Neural cell (in vitro differentiated cells): ENCODE data around the gene DOK7. TPM values are rescaled to one million over a fixed set of nuclear protein-coding genes. Genes with fewer than 3 reads are reported as not detected.

Experiments used
- H2AFZ ChIP-seq: fragments of 200-600, 300-800 bp; sonication (generic), shearing (Covaris generic); 2 replicates; pipeline ENCODE4 v1.6.0; 2014; ENCODE audit warnings: low read depth, mild to moderate bottlenecking, antibody characterized with exemption, low read length, moderate library complexity
- H3F3A ChIP-seq: fragments of 200-600 bp; shearing (Covaris generic); 2 replicates; pipeline ENCODE4 v1.6.1; 2016; ENCODE audit warnings: mild to moderate bottlenecking, moderate library complexity, mixed read lengths, antibody characterized with exemption, low read length; ENCODE audit not compliant: insufficient read depth, poor library complexity, severe bottlenecking
- H3K27ac ChIP-seq: fragments of 200-600, 300-800 bp; sonication (generic), shearing (Covaris generic); 2 replicates; pipeline ENCODE4 v1.5.1; 2014; ENCODE audit warnings: mild to moderate bottlenecking, low read length, moderate library complexity
- H3K27me3 ChIP-seq: fragments of 300-800, 200-600 bp; sonication (generic), shearing (Covaris generic); 2 replicates; pipeline ENCODE4 v1.6.0; 2014; ENCODE audit warnings: mild to moderate bottlenecking, low read depth, low read length, moderate library complexity; ENCODE audit not compliant: insufficient read depth
- H3K36me3 ChIP-seq: fragments of 300-800, 200-600 bp; sonication (generic), shearing (Covaris generic); 2 replicates; pipeline ENCODE4 v1.5.1; 2014; ENCODE audit warnings: mild to moderate bottlenecking, antibody characterized with exemption, low read length, moderate library complexity; ENCODE audit not compliant: insufficient read depth
- H3K4me2 ChIP-seq: fragments of 300-800, 200-600 bp; sonication (generic), shearing (Covaris generic); 2 replicates; pipeline ENCODE4 v1.6.0; 2014; ENCODE audit warnings: mild to moderate bottlenecking, low read length
- H3K4me3 ChIP-seq: fragments of 300-800, 200-600 bp; sonication (generic), shearing (Covaris generic); 2 replicates; pipeline ENCODE4 v1.5.1; 2014; ENCODE audit warnings: mild to moderate bottlenecking, low read length, moderate library complexity
- H3K79me2 ChIP-seq: fragments of 200-600 bp; shearing (Covaris generic); replicated peaks from 2 replicates; pipeline ENCODE4 v1.6.0; 2014; ENCODE audit warnings: mild to moderate bottlenecking, low read length, moderate library complexity; ENCODE audit not compliant: insufficient read depth
- H3K9ac ChIP-seq: fragments of 300-800, 200-600 bp; sonication (generic), shearing (Covaris generic); 2 replicates; pipeline ENCODE4 v1.6.1; 2016; ENCODE audit warnings: mild to moderate bottlenecking, low read length, mixed read lengths
- H3K9me2 ChIP-seq: fragments of 200-600 bp; shearing (Covaris generic); 2 replicates; pipeline ENCODE4 v1.6.1; 2016; ENCODE audit warnings: mild to moderate bottlenecking, low read length, mixed read lengths; ENCODE audit not compliant: insufficient read depth
- H3K9me3 ChIP-seq: fragments of 200-600, 300-800 bp; sonication (generic), shearing (Covaris generic); 2 replicates; pipeline ENCODE4 v1.6.1; 2016; ENCODE audit warnings: mild to moderate bottlenecking, mixed run types, low read length, moderate library complexity, mixed read lengths
- H4K20me1 ChIP-seq: fragments of 200-600 bp; shearing (Covaris generic); 2 replicates; pipeline ENCODE4 v1.6.1; 2016; ENCODE audit warnings: mild to moderate bottlenecking, mixed run types; ENCODE audit not compliant: insufficient read depth
- EP300 ChIP-seq: fragments of 450-650 bp; conservative IDR thresholded peaks from 2 replicates; pipeline ENCODE4 v1.6.1; 2014; ENCODE audit warnings: antibody characterized with exemption, mild to moderate bottlenecking, moderate library complexity; ENCODE audit not compliant: poor library complexity, severe bottlenecking
- EZH2 ChIP-seq: fragments of 200-600, 300-800 bp; shearing (Covaris generic), sonication (generic); IDR thresholded peaks from 2 replicates; pipeline ENCODE4 v1.6.1; 2014; ENCODE audit warnings: antibody characterized with exemption, low read length, borderline replicate concordance, mild to moderate bottlenecking; ENCODE audit not compliant: insufficient read depth, poor library complexity, severe bottlenecking
- MXI1 ChIP-seq: fragments of 450-650 bp; conservative IDR thresholded peaks from 2 replicates; pipeline ENCODE4 v1.6.1; 2014; ENCODE audit warnings: antibody characterized with exemption, mild to moderate bottlenecking; ENCODE audit not compliant: poor library complexity, severe bottlenecking
- POLR2AphosphoS5 ChIP-seq: IDR thresholded peaks from 2 replicates; pipeline ENCODE4 v1.6.1; 2012
- RAD21 ChIP-seq: fragments of 450-650 bp; conservative IDR thresholded peaks from 2 replicates; pipeline ENCODE4 v1.6.1; 2014; ENCODE audit warnings: antibody characterized with exemption, mild to moderate bottlenecking, moderate library complexity
- SMC3 ChIP-seq: fragments of 450-650 bp; conservative IDR thresholded peaks from 2 replicates; pipeline ENCODE4 v1.6.1; 2014; ENCODE audit warnings: antibody characterized with exemption, mild to moderate bottlenecking, moderate library complexity; ENCODE audit not compliant: poor library complexity
- TAF1 ChIP-seq: IDR thresholded peaks from 2 replicates; pipeline ENCODE4 v1.6.1; 2012; ENCODE audit warnings: low read depth
- polyA plus RNA-seq: library from polyadenylated mRNA; depleted of rRNA; stranded (reverse); fragments of >200 nt; gene quantifications from 2 replicates; pipeline ENCODE4 v1.2.3, GENCODE V29; 2014
- TF ChIP-seq, protein P1 (sequence below): fragments of 450-650 bp; IDR thresholded peaks from 2 replicates; pipeline ENCODE4 v1.5.1; 2014; ENCODE audit warnings: antibody characterized with exemption, mild to moderate bottlenecking, moderate library complexity; ENCODE audit not compliant: poor library complexity, severe bottlenecking
- TF ChIP-seq, protein P2 (sequence below): IDR thresholded peaks from 2 replicates; pipeline ENCODE4 v1.6.1; 2012; ENCODE audit warnings: borderline replicate concordance

Gene DOK7
- polyA plus RNA-seq, 1 donor from 2014 or later = 0.66 TPM

GRCh38 chr4:3481783-3482393 lies 18.8 kb downstream of the DOK7 start:
- no peaks in the 10 kb centered on the region for H3K36me3 ChIP-seq
- H3K4me3 ChIP-seq = no peak overlapping the region
- no peaks in the 10 kb centered on the region for H3K9me3 ChIP-seq
- H3K9ac ChIP-seq = no peak overlapping the region
- no peaks in the 10 kb centered on the region for H3K79me2 ChIP-seq
- no peak overlapping the region for H3K4me2 ChIP-seq
- H3K27ac ChIP-seq = no peak overlapping the region
- H3K9me2 ChIP-seq = no peaks in the 10 kb centered on the region
- no peak overlapping the region for H2AFZ ChIP-seq
- no peaks in the 10 kb centered on the region for H4K20me1 ChIP-seq
- H3F3A ChIP-seq = no peaks in the 10 kb centered on the region
- no peaks in the 10 kb centered on the region for H3K27me3 ChIP-seq
- TF ChIP-seq TAF1 = no peak
- no peak for TF ChIP-seq EZH2
- TF ChIP-seq, protein P1, sequence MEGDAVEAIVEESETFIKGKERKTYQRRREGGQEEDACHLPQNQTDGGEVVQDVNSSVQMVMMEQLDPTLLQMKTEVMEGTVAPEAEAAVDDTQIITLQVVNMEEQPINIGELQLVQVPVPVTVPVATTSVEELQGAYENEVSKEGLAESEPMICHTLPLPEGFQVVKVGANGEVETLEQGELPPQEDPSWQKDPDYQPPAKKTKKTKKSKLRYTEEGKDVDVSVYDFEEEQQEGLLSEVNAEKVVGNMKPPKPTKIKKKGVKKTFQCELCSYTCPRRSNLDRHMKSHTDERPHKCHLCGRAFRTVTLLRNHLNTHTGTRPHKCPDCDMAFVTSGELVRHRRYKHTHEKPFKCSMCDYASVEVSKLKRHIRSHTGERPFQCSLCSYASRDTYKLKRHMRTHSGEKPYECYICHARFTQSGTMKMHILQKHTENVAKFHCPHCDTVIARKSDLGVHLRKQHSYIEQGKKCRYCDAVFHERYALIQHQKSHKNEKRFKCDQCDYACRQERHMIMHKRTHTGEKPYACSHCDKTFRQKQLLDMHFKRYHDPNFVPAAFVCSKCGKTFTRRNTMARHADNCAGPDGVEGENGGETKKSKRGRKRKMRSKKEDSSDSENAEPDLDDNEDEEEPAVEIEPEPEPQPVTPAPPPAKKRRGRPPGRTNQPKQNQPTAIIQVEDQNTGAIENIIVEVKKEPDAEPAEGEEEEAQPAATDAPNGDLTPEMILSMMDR = no peak
- TF ChIP-seq EP300 = no peak

- Histone ChIP-seq H3K4me3 (no peak overlapping the region), H3K27ac (no peak overlapping the region), H2AFZ (no peak overlapping the region), H4K20me1 (no peaks in the 10 kb centered on the region), H3K9ac (no peak overlapping the region), H3K4me2 (no peak overlapping the region), H3F3A (no peaks in the 10 kb centered on the region), H3K79me2 (no peaks in the 10 kb centered on the region), H3K9me2 (no peaks in the 10 kb centered on the region), H3K36me3 (no peaks in the 10 kb centered on the region), H3K27me3 (no peaks in the 10 kb centered on the region), H3K9me3 (no peaks in the 10 kb centered on the region)
- TF ChIP-seq EZH2 (no peak), POLR2AphosphoS5 (no peak), MXI1 (no peak), RAD21 (no peak), TAF1 (no peak), SMC3 (no peak), EP300 (no peak)
- TF ChIP-seq, protein P1 = no peak
- TF ChIP-seq, protein P2, sequence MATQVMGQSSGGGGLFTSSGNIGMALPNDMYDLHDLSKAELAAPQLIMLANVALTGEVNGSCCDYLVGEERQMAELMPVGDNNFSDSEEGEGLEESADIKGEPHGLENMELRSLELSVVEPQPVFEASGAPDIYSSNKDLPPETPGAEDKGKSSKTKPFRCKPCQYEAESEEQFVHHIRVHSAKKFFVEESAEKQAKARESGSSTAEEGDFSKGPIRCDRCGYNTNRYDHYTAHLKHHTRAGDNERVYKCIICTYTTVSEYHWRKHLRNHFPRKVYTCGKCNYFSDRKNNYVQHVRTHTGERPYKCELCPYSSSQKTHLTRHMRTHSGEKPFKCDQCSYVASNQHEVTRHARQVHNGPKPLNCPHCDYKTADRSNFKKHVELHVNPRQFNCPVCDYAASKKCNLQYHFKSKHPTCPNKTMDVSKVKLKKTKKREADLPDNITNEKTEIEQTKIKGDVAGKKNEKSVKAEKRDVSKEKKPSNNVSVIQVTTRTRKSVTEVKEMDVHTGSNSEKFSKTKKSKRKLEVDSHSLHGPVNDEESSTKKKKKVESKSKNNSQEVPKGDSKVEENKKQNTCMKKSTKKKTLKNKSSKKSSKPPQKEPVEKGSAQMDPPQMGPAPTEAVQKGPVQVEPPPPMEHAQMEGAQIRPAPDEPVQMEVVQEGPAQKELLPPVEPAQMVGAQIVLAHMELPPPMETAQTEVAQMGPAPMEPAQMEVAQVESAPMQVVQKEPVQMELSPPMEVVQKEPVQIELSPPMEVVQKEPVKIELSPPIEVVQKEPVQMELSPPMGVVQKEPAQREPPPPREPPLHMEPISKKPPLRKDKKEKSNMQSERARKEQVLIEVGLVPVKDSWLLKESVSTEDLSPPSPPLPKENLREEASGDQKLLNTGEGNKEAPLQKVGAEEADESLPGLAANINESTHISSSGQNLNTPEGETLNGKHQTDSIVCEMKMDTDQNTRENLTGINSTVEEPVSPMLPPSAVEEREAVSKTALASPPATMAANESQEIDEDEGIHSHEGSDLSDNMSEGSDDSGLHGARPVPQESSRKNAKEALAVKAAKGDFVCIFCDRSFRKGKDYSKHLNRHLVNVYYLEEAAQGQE = no peak
These were observed 19.6 kb downstream of the DOK7 start for GRCh38 chr4:3482707-3483106.
